ENCODE data around the gene IFT20.
"Not testable (repeated sequence)": the region's sequence is repeated elsewhere in the genome, so short reads cannot be mapped to it uniquely, and the experiment has no call there.

IFT20 gene

GRCh38 chr17:28363776-28364650, 28.7 kb upstream of the IFT20 start:
- no peak for DNase-seq

GRCh38 chr17:28363186-28363585, 27.9 kb upstream of the IFT20 start:
- no peak for DNase-seq

DNA sequence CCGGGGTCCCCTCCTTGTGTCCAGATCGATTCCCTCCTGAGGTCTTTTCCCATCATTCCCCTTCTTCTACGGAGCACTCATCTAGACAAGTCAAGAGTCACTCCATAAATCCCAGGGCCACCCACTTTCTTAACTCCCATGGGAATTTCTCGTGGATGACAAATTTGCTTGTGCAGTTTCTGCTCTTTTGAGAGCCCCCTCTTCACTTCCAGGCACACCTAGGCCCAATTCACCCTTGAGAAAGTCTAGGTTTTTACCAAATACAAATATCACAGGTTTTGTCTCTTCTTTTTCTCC, 22.6 kb upstream of the IFT20 start:
- no peak for DNase-seq

DNA sequence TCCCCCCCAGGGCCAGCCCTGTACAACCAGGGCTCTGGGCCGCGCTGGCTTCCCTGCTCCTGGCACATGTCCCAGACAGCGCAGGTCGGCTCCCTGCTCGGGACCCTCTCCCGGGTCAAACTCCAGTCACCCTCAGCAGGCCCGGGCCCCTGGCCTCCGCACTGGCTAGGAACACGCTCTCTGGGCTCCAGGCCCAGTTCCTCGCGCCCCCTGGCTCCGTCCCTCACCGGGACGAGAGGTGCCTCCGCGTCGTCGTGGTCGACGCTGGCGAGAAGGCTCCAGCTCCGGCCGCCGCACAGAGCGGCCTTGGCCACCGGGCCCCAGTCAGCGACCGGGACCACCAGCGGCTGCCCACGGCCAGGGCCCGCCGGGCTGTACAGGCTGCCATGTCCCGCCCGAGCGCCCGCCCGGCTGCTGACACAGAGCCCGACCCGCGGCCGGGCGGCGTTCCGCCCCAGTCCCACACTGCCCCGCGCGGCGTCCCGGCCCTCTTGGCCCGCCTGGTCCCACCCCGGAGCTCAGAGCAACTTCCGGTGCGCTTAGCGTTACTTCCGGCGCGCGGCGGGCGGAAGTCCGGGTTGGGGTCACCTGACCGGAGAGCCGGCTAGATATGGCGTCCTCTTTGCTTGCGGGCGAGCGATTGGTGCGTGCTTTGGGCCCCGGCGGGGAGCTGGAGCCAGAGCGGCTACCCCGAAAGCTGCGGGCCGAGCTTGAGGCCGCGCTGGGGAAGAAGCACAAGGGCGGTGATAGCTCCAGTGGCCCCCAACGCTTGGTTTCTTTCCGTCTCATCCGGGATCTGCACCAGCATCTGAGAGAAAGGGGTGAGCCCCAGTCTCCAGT, 22.0 kb upstream of the IFT20 start, which contains the start of gene POLDIP2:
Gene POLDIP2 (minus strand): TSS at position 467 of the 840 bp plus-strand sequence. CDS start 79 bp downstream, at position 388.
- DNase-seq = peak; percentile 89 to 95 (median 90)

- DNase-seq = no peak
Measured at GRCh38 chr17:28350271-28350670, 15.0 kb upstream of the IFT20 start.

DNA sequence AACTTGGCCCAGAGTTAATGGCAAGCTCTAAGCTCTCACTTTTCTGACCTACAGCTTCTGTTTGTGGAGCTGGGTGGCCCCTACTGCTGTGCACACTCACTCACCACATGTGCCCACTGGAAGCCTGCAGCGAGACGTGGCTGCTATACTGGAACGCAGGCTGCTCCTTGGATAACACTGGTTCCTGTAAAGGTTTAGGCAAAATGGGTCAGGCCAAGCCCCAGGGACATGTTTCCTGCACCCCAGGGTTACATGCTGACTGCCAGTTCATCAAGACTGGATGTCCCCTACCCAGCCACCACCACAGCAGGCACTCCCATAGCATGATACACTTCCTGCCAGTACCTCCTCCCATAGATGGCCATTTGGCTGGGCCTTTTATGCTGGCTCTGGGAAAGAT, 13.7 kb upstream of the IFT20 start:
- DNase-seq = no peak

- DNase-seq = no peak
Measured at GRCh38 chr17:28347261-28347891, 12.1 kb upstream of the IFT20 start.

DNA sequence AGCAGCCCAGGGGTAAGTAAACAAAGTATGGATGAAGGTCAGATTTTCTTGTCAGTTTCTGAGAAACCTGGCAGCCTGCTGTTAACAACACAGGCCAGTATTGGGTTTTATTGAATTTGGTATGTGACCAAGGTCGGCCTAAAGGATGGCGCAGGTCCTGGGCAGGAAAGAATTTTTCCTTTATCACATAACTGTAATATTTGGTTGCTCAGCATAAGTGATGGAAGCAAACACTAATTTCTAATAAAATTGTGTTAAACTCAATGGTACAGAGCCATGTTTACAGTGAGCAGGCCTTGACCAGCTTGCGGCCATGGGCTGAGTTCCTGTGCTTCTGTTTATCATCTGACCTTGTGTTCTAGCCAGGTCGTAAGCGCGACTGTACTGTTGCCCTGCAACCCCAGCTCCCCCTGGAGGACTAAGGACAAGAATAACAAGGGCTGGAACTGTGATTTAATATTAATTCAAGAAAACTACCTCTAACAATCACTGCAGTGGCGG, 11.5 kb upstream of the IFT20 start:
- no peak for DNase-seq

GRCh38 chr17:28346199-28346580, 10.9 kb upstream of the IFT20 start:
- DNase-seq = no peak

- no peak for DNase-seq
Measured at GRCh38 chr17:28345419-28346198, 10.3 kb upstream of the IFT20 start.

GRCh38 chr17:28344435-28344901, 9.2 kb upstream of the IFT20 start:
- DNase-seq = no peak

- DNase-seq = no peak
Measured at GRCh38 chr17:28344011-28344410, 8.7 kb upstream of the IFT20 start.

- no peak for DNase-seq
Measured at GRCh38 chr17:28343491-28343932, 8.2 kb upstream of the IFT20 start.

GRCh38 chr17:28342313-28342712, 7.0 kb upstream of the IFT20 start:
- no peak for DNase-seq

GRCh38 chr17:28341516-28341915, 6.2 kb upstream of the IFT20 start:
- DNase-seq = no peak

GRCh38 chr17:28340374-28340773, 5.1 kb upstream of the IFT20 start:
- no peak for DNase-seq

- no peak for DNase-seq
Measured at GRCh38 chr17:28339431-28339830, 4.2 kb upstream of the IFT20 start.

DNA sequence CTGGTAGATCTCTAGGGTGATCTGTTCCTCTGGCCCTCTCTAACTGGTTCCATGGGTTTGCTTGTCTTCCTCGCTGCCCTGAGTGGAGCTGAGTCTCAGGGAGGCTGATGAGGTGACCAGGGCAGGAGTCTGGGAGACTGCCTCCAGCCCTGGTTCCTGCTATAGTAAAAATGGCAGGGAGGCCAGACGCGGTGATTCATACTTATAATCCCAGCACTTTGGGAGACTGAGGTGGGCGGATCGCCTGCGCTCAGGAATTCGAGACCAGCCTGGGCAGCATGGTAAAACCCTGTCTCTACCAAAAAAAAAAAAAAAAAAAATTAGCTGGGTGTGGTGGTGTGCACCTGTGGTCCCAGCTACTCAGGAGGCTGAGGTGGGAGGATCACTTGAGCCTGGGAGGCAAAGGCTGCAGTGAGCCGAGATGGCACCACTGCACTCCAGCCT, 3.5 kb upstream of the IFT20 start:
- not testable (repeated sequence) for DNase-seq

GRCh38 chr17:28338056-28338768, 2.9 kb upstream of the IFT20 start:
- DNase-seq = no peak

DNA sequence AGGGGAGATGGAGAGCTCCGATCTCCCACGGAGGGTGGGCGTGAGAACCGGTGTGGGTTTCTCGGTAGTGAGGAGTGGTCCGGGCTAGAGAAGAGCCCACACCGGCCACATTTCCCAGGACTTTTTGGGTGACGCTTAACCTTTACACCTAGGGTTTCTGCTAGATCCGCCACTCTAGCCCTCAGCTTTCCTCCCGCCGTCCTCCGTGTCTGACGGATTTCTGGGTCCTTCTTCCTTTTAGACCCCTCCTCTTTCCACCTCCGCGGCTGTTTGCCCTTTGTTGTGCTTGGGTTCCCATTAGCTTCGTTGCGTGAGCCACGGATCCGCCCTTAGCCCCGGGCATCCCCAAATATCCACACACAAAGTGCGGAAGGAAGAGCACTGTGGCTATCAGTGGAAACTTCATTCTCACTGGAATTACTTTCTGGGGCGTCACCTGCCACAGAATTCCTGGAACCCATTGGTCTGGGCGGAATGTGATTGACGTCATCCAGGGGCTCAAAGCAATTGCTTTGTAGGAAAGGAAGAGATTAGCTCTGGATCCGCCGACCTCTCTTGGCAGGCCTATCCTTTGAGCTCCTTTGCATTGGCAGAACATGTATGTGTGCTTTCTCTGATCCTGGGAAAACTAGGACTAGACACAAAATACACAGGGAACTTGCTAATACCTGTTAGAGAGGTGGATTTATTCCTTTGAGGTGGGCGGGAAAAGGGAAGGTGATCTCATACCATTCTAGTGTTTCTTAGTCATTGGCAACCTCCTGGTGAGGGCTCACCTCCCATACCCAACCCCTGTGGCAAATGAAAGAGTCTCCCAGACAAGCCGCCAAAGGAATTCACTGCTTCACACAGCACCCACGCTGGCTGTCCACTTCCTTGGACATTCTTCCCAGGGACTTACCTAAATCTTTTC, 943 bp upstream of the IFT20 start:
- DNase-seq = no peak

Measured in activated CD4-positive, CD25-positive, alpha-beta regulatory T cell (primary cell).